ENCODE measurements around the gene MRPS35. TPM values are rescaled to one million over a fixed set of nuclear protein-coding genes. Genes with fewer than 3 reads are reported as not detected.

The MRPS35 gene
- total RNA-seq, result 10 to 100 TPM; 50.9 to 61.3 TPM

GRCh38 chr12:27710592-27711316 is at the start of gene MRPS35:
Gene MRPS35, plus strand, starts transcription at chr12:27710832. Its CDS starts 12 bp downstream, at chr12:27710844.

DNA sequence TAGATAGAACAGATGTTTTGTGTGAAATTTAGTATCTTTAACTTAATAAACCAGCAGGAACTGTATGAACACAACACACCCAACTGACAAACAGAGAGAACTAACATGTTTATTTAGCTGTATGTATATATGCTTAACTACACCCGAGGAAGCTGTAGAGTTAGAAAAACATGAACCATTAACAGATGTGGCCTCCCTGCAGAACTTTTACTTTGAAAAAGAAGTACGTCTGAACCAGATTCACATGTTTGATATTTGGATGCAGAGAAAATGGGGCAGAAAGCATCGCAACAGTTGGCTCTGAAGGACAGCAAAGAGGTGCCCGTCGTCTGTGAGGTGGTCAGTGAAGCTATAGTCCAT is 14.4 kb upstream of the MRPS35 start, which contains the start of gene REP15:
Gene REP15 (plus strand): TSS at position 155 of the 360 bp plus-strand sequence. CDS start 116 bp downstream, at position 271.

GRCh38 chr12:27779920-27780611 is 69.4 kb downstream of the MRPS35 start, which contains the start of the genes KLHL42 and MANSC4:
Gene KLHL42, plus strand, starts transcription at chr12:27780233. Its CDS starts 98 bp downstream, at chr12:27780331.
Gene MANSC4, minus strand, starts transcription at chr12:27780236. Its CDS starts 8,960 bp downstream, at chr12:27771276.

Small RNA genes within 50 kb of the gene (small RNA-seq; reads per million reads assigned to genes)
- gene RF00019, result 0 reads per million in 2 donors

Other genes starting within 250 kb of the MRPS35 start
- gene PPFIBP1, start 186.6 kb upstream of the MRPS35 start, total RNA-seq, result 10 to 100 TPM; 64.3 to 71.6 TPM
- 1 to 10 TPM; 1.0 to 1.7 TPM for gene REP15, start 14.4 kb upstream of the MRPS35 start, total RNA-seq
- 100 to 1,000 TPM in 1 of 2 donors, 10 to 100 TPM in 1; 80.9 to 111 TPM for gene KLHL42, start 69.4 kb downstream of the MRPS35 start, total RNA-seq
- gene MANSC4, start 69.4 kb downstream of the MRPS35 start, total RNA-seq, result not detected

Measured in melanocyte of skin (primary cell).